Dermis microvascular lymphatic vessel endothelial cell (primary cell): ENCODE measurements around the gene ANXA9. TPM values are rescaled to one million over a fixed set of nuclear protein-coding genes. Genes with fewer than 3 reads are reported as not detected.

Source experiments
- DNase-seq, 2 donors: peaks; one replicate each; pipeline versions ENCODE4 v3.0.0 to v3.0.0-alpha.2; 2010; ENCODE audit warnings: low read depth in 2 of 2
- total RNA-seq: library from RNA; depleted of rRNA; stranded (reverse); fragments of >200 nt; gene quantifications from 2 replicates; pipeline ENCODE4 v1.2.1, GENCODE V29; 2014

ANXA9 gene
- total RNA-seq, 1 donor from 2014 or later = not detected

GRCh38 chr1:150974580-150975478, 7.3 kb upstream of the ANXA9 start, which contains the start of gene CERS2:
Gene CERS2 (minus strand): TSS chr1:150974835. CDS start chr1:150969090, 5,745 bp downstream.
- DNase-seq = peak; percentile 35 to 85

- no peak for DNase-seq
These were observed 5.7 kb upstream of the ANXA9 start for GRCh38 chr1:150976401-150976821.

GRCh38 chr1:150976879-150977694, 5.0 kb upstream of the ANXA9 start:
- DNase-seq = peak in 1 of 2 donors; percentile 67

- DNase-seq = peak; percentile 51 to 87
These were observed 2.7 kb upstream of the ANXA9 start for GRCh38 chr1:150979092-150980056.

GRCh38 chr1:150981177-150981804, 801 bp upstream of the ANXA9 start:
- DNase-seq = no peak

GRCh38 chr1:150985179-150985825, 3.2 kb downstream of the ANXA9 start:
- DNase-seq = no peak

- no peak for DNase-seq
These were observed 5.8 kb downstream of the ANXA9 start for GRCh38 chr1:150987924-150988323.

- DNase-seq = no peak
These were observed 10.5 kb downstream of the ANXA9 start for GRCh38 chr1:150992626-150993025.

- no peak for DNase-seq
These were observed 12.2 kb downstream of the ANXA9 start for GRCh38 chr1:150994248-150994647.

GRCh38 chr1:150995460-150995859, 13.4 kb downstream of the ANXA9 start:
- no peak for DNase-seq

- peak in 1 of 2 donors; percentile 25 for DNase-seq
These were observed 13.8 kb downstream of the ANXA9 start for GRCh38 chr1:150995896-150996295.

- DNase-seq = no peak
These were observed 15.2 kb downstream of the ANXA9 start for GRCh38 chr1:150997126-150997872.

GRCh38 chr1:150997949-150998348, 15.9 kb downstream of the ANXA9 start:
- no peak for DNase-seq

GRCh38 chr1:150999051-150999674, 17.1 kb downstream of the ANXA9 start:
- peak in 1 of 2 donors; percentile 85 for DNase-seq

- no peak for DNase-seq
These were observed 17.8 kb downstream of the ANXA9 start for GRCh38 chr1:150999926-151000325.

GRCh38 chr1:151000408-151000807, 18.3 kb downstream of the ANXA9 start:
- DNase-seq = no peak

GRCh38 chr1:151001602-151002001, 19.5 kb downstream of the ANXA9 start:
- DNase-seq = no peak

GRCh38 chr1:151002051-151002450, 20.0 kb downstream of the ANXA9 start:
- no peak for DNase-seq

- no peak for DNase-seq
These were observed 20.5 kb downstream of the ANXA9 start for GRCh38 chr1:151002611-151003010.
